ENCODE measurements around the gene DPM3.

The DPM3 gene

DNA sequence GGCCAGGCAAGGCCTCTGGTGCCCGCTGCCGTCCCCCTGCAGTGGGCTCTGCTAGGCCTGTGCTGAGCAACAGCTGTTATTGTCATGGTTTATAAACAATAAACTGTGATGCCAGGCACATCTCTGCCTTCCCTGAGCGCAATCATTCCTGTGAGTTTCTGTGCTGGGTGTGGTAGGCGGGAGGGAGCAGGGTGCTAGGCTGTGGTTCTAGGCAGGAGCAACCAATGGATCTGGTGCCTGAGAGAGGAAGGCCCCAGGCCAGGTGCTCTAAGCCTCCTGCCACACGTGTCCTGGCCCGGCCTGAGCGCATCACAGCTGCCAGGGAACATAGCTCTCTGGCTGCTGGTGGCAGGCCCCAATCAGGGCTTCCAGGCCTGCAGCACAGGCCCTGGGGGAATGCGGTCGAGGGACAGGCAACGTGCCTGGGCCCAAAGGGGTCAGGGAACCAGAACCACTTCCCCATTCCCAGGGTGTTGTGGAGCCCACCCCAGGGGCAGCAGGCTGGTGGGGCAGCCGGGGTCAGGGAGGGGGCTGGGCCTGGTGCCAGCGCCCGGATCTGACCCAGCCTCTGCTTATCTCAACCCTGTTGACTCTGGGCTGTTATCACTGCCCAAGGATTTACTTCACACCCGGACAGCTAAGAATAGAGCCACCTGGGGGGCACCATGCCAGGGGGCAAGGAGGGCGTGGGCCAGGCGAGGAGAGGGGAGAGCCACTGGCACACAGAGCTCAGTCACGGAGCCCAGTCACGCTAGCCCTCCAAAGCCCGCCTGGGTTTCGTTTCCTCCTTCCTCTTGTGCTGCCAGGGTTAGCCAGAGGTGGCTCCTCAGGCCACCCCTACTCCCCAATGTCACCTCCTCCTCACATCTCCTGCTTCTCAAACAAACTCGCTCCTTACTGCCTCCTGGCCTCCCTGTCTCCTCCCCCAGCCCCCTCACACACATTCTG is 44.8 kb upstream of the DPM3 start:
- TF ChIP-seq, protein P1, sequence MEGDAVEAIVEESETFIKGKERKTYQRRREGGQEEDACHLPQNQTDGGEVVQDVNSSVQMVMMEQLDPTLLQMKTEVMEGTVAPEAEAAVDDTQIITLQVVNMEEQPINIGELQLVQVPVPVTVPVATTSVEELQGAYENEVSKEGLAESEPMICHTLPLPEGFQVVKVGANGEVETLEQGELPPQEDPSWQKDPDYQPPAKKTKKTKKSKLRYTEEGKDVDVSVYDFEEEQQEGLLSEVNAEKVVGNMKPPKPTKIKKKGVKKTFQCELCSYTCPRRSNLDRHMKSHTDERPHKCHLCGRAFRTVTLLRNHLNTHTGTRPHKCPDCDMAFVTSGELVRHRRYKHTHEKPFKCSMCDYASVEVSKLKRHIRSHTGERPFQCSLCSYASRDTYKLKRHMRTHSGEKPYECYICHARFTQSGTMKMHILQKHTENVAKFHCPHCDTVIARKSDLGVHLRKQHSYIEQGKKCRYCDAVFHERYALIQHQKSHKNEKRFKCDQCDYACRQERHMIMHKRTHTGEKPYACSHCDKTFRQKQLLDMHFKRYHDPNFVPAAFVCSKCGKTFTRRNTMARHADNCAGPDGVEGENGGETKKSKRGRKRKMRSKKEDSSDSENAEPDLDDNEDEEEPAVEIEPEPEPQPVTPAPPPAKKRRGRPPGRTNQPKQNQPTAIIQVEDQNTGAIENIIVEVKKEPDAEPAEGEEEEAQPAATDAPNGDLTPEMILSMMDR (IDR thresholded peaks at IDR 0.05; ENCODE audit: low read depth, low read length, missing control alignments), result no peak
- H3K4me3 ChIP-seq (replicated peaks; ENCODE audit: low read depth, low read length), result no peak overlapping the region
- no peak for DNase-seq (ENCODE audit: extremely low read depth, low read depth)

DNA sequence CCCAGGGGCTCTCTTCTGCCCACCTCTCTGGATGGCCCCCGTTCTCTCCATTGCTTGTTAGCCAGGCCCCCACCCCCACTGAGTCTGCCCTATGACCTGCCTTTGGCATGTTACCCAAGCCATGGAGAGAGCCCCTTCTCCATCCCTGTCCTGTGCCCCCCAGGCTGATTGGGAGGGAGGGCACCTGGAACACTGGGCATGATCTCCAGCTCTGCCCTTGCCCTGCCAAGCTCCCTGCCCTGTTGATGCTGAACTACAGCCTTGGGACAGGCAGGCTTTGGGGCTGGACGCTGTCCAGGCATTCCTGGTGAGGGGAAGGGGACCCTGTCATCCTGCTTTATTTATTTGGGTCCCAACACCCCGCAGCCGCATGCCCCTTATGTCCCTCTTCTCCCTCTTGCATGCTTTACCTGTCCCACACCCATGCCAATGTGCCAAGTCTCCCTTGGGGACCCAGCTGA is 44.0 kb upstream of the DPM3 start:
- TF ChIP-seq, protein P1 (IDR thresholded peaks at IDR 0.05; ENCODE audit: low read depth, low read length, missing control alignments), result no peak
- no peak for DNase-seq (ENCODE audit: extremely low read depth, low read depth)
- H3K4me3 ChIP-seq (replicated peaks; ENCODE audit: low read depth, low read length), result no peak overlapping the region

DNA sequence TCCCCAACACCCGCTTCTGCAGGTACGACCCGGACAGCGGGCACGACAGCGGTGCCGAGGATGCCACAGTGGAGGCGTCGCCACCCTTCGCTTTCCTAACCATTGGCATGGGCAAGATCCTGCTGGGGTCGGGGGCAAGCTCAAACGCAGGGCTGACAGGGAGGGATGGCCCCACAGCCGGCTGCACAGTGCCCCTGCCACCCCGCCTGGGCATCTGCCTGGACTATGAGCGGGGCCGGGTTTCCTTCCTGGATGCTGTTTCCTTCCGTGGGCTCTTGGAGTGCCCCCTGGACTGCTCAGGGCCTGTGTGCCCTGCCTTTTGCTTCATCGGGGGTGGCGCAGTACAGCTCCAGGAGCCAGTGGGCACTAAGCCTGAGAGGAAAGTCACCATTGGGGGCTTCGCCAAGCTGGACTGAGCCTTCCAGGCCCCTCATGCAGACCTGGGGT is 43.5 kb upstream of the DPM3 start:
- TF ChIP-seq, protein P1 (IDR thresholded peaks at IDR 0.05; ENCODE audit: low read depth, low read length, missing control alignments), result no peak
- H3K4me3 ChIP-seq (replicated peaks; ENCODE audit: low read depth, low read length), result no peak overlapping the region
- DNase-seq (ENCODE audit: extremely low read depth, low read depth), result no peak

DNA sequence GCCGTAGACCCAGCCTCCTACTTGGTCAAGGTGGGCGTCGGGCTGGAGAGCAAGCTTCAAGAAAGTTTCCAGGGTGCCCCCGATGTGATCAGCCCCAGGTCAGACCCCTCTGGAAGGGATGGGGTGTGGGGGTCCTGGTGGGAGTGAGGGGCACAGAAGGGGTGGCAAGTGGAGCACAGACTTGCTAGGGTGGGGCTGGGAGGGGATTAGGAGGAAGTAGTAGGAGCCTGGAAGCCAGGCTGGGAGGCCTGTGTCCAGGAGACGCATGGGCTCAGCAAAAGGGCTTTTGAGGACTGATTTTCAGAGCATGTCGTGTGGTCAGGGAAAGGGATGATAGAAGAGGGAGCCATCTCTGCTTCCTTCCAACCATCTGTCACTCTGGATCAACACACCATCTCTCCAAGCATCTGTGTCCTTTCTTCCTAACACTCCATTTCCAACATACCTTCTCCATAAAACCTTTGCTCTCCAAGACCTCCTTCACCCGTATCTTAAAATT is 41.8 kb upstream of the DPM3 start:
- no peak for DNase-seq (ENCODE audit: extremely low read depth, low read depth)
- no peak overlapping the region for H3K4me3 ChIP-seq (replicated peaks; ENCODE audit: low read depth, low read length)
- TF ChIP-seq, protein P1 (IDR thresholded peaks at IDR 0.05; ENCODE audit: low read depth, low read length, missing control alignments), result no peak

DNA sequence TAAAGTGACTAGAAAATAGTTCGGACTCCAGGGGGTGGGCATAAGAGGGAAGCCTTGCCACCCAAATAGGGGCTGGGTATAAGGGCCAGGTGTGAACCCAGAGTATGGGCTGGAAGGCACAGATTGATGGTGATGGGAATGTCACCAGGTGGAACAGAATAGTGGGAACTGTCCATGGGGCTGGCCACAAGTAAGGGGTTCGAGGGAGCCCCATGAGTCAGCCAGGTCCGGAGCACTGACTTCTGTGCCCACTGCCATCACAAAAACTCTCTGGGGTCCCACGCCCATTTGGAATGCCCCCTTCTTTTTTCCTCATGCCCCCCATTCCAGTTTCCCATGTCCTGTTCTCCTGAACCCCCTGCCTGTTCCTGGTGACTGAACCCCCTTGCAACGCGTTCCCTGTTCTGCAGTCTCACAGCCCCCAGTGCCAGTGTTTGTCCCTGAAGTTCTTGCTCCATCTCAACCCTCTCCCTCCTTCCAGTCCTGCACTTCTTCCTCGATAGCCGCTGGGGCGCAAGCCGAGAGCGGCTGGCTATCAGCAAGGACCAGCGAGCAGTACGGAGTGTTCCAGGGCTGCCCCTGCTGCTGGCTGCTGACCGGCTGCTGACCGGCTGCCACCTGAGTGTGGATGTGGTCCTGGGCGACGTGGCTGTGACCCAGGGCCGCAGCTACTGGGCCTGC is 41.2 kb upstream of the DPM3 start:
- H3K4me3 ChIP-seq (replicated peaks; ENCODE audit: low read depth, low read length), result no peak overlapping the region
- DNase-seq (ENCODE audit: extremely low read depth, low read depth), result no peak
- TF ChIP-seq, protein P1 (IDR thresholded peaks at IDR 0.05; ENCODE audit: low read depth, low read length, missing control alignments), result no peak

DNA sequence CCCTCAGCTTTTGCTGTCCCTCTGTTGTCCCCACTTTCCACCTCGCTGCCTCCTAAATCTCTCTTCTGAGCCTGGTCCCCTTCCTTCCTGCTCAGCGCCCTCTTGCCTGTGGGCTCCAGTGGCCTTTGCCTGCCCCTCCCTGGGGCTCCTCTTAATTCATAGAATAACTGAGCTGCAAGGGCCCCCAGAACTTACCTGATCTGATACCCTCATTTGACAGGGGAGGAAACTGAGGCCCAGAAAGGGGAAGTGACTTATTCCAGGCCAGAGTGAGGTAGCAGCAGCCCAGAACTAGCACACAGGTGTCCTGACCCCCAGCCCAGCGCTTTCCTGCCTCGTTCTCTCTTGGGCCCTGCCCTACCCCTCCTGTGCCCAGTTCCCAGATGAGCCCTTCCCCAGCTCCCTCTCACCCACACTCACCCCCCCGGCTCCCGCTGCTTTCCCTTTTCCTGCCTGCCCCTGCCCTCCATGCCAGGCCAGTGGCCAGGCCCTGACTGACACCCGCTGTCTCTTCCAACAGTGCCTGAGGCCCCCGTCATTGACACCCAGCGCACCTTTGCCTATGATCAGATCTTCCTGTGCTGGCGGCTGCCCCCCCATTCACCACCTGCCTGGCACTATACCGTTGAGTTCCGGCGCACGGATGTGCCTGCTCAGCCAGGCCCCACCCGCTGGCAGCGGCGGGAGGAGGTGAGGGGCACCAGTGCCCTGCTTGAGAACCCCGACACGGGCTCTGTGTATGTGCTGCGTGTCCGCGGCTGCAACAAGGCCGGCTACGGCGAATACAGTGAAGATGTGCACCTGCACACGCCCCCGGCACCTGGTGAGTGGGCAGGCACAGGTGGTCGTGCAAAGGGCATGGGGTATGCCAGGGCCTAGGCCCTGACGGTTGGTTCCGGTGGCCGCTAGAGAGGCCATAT is 39.0 kb upstream of the DPM3 start:
- DNase-seq (ENCODE audit: extremely low read depth, low read depth), result no peak
- TF ChIP-seq, protein P1 (IDR thresholded peaks at IDR 0.05; ENCODE audit: low read depth, low read length, missing control alignments), result no peak
- no peak overlapping the region for H3K4me3 ChIP-seq (replicated peaks; ENCODE audit: low read depth, low read length)

Data from HFF-Myc (cell line).